ENCODE results near the gene SLC2A4. TPM values are rescaled to one million over a fixed set of nuclear protein-coding genes. Genes with fewer than 3 reads are reported as not detected.

SLC2A4 gene
- total RNA-seq, 1 experiment from 2014 or later: 1.5 TPM

DNA sequence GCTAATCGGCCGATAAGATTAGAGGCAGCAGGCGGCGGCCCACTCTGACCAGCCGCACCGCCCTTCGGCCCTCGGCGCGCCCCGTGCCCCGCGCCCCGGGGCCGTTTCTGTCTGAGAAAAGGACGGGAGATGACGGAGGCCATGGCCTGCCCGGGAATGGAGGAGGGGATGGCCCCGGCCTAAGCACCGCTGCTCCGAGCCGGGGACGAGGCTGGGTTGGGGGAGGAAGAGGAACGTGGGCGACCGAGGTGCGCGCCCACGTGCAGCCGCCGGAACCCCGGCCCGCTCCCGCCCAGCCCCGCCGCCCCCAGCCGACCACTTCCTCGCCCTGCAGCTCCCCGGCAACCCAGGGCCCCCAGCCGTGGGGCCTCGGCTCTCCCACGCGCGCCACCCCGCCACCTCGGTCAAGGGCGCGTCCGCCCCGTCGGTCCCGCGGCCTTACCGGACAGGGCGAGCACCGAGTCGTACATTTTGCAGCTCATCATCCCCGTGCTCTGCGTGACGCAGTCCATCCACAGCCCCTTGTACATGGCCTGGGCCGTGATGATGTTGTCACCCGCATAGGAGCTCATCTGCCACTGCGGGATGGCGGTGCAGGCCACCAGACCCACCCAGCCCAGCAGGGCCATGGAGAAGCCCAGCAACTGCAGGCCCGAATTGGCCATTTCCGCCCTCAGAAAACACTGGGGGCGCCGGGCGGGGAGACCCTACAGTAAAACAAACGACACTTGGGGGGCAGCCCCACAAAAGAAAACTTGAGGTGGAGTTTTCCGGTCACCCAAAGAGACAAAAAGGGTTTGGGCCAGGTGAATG, 19.9 kb upstream of the SLC2A4 start:
- intact Hi-C loops (cut with micrococcal nuclease; ENCODE audit: unreplicated experiment): loop anchor here (1.0 to 5.0 kb wide), 9 partner anchors 9 to 581 kb away; partner anchors contain the start of genes EIF5A, ELP5, POLR2A and SLC35G6
- TF ChIP-seq EZH2 (IDR thresholded peaks at IDR 0.05; ENCODE audit: low read depth): no peak
- TF ChIP-seq, protein P1, sequence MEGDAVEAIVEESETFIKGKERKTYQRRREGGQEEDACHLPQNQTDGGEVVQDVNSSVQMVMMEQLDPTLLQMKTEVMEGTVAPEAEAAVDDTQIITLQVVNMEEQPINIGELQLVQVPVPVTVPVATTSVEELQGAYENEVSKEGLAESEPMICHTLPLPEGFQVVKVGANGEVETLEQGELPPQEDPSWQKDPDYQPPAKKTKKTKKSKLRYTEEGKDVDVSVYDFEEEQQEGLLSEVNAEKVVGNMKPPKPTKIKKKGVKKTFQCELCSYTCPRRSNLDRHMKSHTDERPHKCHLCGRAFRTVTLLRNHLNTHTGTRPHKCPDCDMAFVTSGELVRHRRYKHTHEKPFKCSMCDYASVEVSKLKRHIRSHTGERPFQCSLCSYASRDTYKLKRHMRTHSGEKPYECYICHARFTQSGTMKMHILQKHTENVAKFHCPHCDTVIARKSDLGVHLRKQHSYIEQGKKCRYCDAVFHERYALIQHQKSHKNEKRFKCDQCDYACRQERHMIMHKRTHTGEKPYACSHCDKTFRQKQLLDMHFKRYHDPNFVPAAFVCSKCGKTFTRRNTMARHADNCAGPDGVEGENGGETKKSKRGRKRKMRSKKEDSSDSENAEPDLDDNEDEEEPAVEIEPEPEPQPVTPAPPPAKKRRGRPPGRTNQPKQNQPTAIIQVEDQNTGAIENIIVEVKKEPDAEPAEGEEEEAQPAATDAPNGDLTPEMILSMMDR (conservative IDR thresholded peaks at IDR 0.05): no peak; the same call in 1 of the 2 replicates
- peaks cover 30% of the 10 kb centered on the region for H3K36me3 ChIP-seq (ENCODE audit: low read depth)
- no peaks in the 10 kb centered on the region for H3K27me3 ChIP-seq (ENCODE audit: insufficient read depth, low read depth)
- no peak overlapping the region for H2AFZ ChIP-seq
- peaks cover 78% of the 10 kb centered on the region for H3F3A ChIP-seq (ENCODE audit: insufficient read depth, low read depth)
- peak overlapping the region; percentile 98 for H3K4me2 ChIP-seq
- peaks cover 40% of the 10 kb centered on the region for H3K4me1 ChIP-seq (replicated peaks; ENCODE audit: insufficient read depth)
- H3K9me2 ChIP-seq (ENCODE audit: insufficient read depth): no peaks in the 10 kb centered on the region
- peak overlapping the region; percentile 97 for H3K4me3 ChIP-seq
- ChIA-PET CTCF (interaction anchor here (0.7 kb wide), 1 partner anchor 20 kb away, joined by 3 read pairs; no protein-coding TSS in a partner anchor), POLR2A (ENCODE audit: unreplicated experiment) (no interaction called here)
- peaks cover 25% of the 10 kb centered on the region for H4K20me1 ChIP-seq (ENCODE audit: insufficient read depth)
- no peak for DNase-seq
- peak overlapping the region; percentile 100 for H3K27ac ChIP-seq
- BruUV-seq (replicated peaks): TSS peak; percentile 52
- no peaks in the 10 kb centered on the region for H3K9me3 ChIP-seq (ENCODE audit: insufficient read depth, low read depth)
- H3K79me2 ChIP-seq (ENCODE audit: low read depth): peaks cover 62% of the 10 kb centered on the region

- Histone ChIP-seq H3K4me2 (peak within 1 kb of the TSS; percentile 98), H3K27me3 (ENCODE audit: insufficient read depth, low read depth) (no peaks in the 10 kb centered on the region), H3K79me2 (ENCODE audit: low read depth) (peaks cover 57% of the 10 kb centered on the region), H3K36me3 (ENCODE audit: low read depth) (peaks cover 29% of the 10 kb centered on the region), H3K9me3 (ENCODE audit: insufficient read depth, low read depth) (no peaks in the 10 kb centered on the region), H3F3A (ENCODE audit: insufficient read depth, low read depth) (peaks cover 70% of the 10 kb centered on the region), H3K4me3 (peak within 1 kb of the TSS; percentile 97), H3K9me2 (ENCODE audit: insufficient read depth) (no peaks in the 10 kb centered on the region), H3K27ac (peak within 1 kb of the TSS; percentile 100), H3K4me1 (replicated peaks; ENCODE audit: insufficient read depth) (peaks cover 40% of the 10 kb centered on the region), H4K20me1 (ENCODE audit: insufficient read depth) (peaks cover 25% of the 10 kb centered on the region), H2AFZ (peak within 1 kb of the TSS; percentile 49)
- ChIA-PET POLR2A (ENCODE audit: unreplicated experiment) (interaction anchor here (0.6 kb wide), 2 partner anchors 21 to 142 kb away, joined by 3 read pairs; partner anchors contain the start of gene TMEM256), CTCF (interaction anchor here (0.7 to 1.5 kb wide), 2 partner anchors 11 to 298 kb away, joined by 3 read pairs; partner anchors contain the start of gene CTDNEP1)
- peak; percentile 95 to 99 for DNase-seq
- no TSS peak for BruUV-seq (replicated peaks)
- TF ChIP-seq, protein P1 (conservative IDR thresholded peaks at IDR 0.05): no peak; the same call in 1 of the 2 replicates
- no peak for TF ChIP-seq EZH2 (IDR thresholded peaks at IDR 0.05; ENCODE audit: low read depth)
- intact Hi-C loops (cut with micrococcal nuclease; ENCODE audit: unreplicated experiment): loop anchor here (1.0 to 5.0 kb wide), 8 partner anchors 10 to 580 kb away; partner anchors contain the start of genes EIF5A, ELP5, POLR2A and SLC35G6
Observed at GRCh38 chr17:7262192-7262934, 19.2 kb upstream of the SLC2A4 start, which contains the start of gene CLDN7. CLDN7 (minus strand) TSS chr17:7262478; CDS start chr17:7262043, 435 bp downstream.
